Astrocyte (in vitro differentiated cells and primary cell): ENCODE measurements around the gene IGSF3.

Source experiments
- EZH2 ChIP-seq: IDR thresholded peaks from 2 replicates; pipeline ENCODE4 v1.6.1; 2012; ENCODE audit warnings: mild to moderate bottlenecking, low read length, inconsistent platforms; ENCODE audit not compliant: insufficient read depth
- TF ChIP-seq, protein P1 (sequence below): IDR thresholded peaks from 2 replicates; pipeline ENCODE4 v1.5.1; 2011; ENCODE audit warnings: low read depth, mild to moderate bottlenecking, inconsistent platforms, low read length, moderate library complexity; ENCODE audit not compliant: insufficient read depth

- TF ChIP-seq, protein P1, sequence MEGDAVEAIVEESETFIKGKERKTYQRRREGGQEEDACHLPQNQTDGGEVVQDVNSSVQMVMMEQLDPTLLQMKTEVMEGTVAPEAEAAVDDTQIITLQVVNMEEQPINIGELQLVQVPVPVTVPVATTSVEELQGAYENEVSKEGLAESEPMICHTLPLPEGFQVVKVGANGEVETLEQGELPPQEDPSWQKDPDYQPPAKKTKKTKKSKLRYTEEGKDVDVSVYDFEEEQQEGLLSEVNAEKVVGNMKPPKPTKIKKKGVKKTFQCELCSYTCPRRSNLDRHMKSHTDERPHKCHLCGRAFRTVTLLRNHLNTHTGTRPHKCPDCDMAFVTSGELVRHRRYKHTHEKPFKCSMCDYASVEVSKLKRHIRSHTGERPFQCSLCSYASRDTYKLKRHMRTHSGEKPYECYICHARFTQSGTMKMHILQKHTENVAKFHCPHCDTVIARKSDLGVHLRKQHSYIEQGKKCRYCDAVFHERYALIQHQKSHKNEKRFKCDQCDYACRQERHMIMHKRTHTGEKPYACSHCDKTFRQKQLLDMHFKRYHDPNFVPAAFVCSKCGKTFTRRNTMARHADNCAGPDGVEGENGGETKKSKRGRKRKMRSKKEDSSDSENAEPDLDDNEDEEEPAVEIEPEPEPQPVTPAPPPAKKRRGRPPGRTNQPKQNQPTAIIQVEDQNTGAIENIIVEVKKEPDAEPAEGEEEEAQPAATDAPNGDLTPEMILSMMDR = no peak
- no peak for TF ChIP-seq EZH2
Observed at GRCh38 chr1:116534014-116534739, 133.4 kb downstream of the IGSF3 start.
